ENCODE measurements around the gene MYD88. TPM values are rescaled to one million over a fixed set of nuclear protein-coding genes. Genes with fewer than 3 reads are reported as not detected.

The MYD88 gene
- total RNA-seq, 1 donor from 2014 or later, result 55.8 TPM

- Histone ChIP-seq H3K9me3 (ENCODE audit: insufficient read depth, low read depth, low read length) (no peaks in the 10 kb centered on the region), H3K79me2 (ENCODE audit: insufficient read depth, low read length) (no peaks in the 10 kb centered on the region), H3K27ac (ENCODE audit: low read depth, low read length) (no peak overlapping the region), H3K4me3 (ENCODE audit: insufficient read depth, low read depth, low read length) (no peak overlapping the region), H3K36me3 (ENCODE audit: insufficient read depth, low read length) (no peaks in the 10 kb centered on the region), H4K20me1 (ENCODE audit: insufficient read depth, low read length) (no peaks in the 10 kb centered on the region), H2AFZ (ENCODE audit: low read depth, low read length) (no peak overlapping the region), H3K4me2 (ENCODE audit: low read length) (no peak overlapping the region), H3K9ac (ENCODE audit: low read length) (no peak overlapping the region), H3K4me1 (ENCODE audit: insufficient read depth, low read length) (no peaks in the 10 kb centered on the region), H3K27me3 (ENCODE audit: insufficient read depth, low read length) (no peaks in the 10 kb centered on the region)
- FAIRE-seq, result no peak
- Mint-ChIP-seq H3K9me3 (ENCODE audit: unreplicated experiment) (no peaks in the 10 kb centered on the region), H3K4me3 (ENCODE audit: unreplicated experiment) (no peak overlapping the region), H3K36me3 (ENCODE audit: low read depth, unreplicated experiment) (peaks cover 4% of the 10 kb centered on the region), H3K27me3 (ENCODE audit: low read depth, unreplicated experiment) (peaks cover 14% of the 10 kb centered on the region), H3K4me1 (ENCODE audit: low read depth, unreplicated experiment) (no peaks in the 10 kb centered on the region), H3K27ac (ENCODE audit: unreplicated experiment) (no peak overlapping the region)
- DNase-seq (ENCODE audit: low read depth), result no peak
- no peak for TF ChIP-seq CTCF (IDR thresholded peaks at IDR 0.05; ENCODE audit: insufficient read depth, low read depth, low read length)
- TF ChIP-seq EZH2 (IDR thresholded peaks at IDR 0.05; ENCODE audit: insufficient read depth, low read length), result no peak
These were observed 28.0 kb upstream of the MYD88 start for GRCh38 chr3:38110314-38111050.

DNA sequence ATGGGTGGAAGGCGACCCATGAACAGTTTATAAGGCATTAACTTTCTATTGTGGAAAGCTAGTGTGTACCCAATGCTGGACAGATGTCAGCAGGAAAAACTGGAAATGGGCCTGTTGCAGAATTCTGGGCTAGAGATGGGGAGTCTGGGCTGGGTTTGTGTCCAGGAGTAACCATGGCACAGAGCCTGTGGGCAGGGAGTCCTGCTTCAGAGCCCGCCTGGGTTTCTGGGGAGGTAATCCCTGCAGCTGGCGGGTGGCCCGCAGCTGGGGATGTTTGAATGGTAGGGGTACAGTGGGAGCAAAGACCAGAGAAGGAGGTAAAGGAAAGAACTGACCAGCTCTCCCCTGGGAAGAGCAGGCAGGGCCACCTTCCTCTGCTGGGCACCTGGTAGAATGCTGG lies 27.3 kb upstream of the MYD88 start:
- Histone ChIP-seq H2AFZ (ENCODE audit: low read depth, low read length) (no peak overlapping the region), H3K9ac (ENCODE audit: low read length) (no peak overlapping the region), H3K36me3 (ENCODE audit: insufficient read depth, low read length) (no peaks in the 10 kb centered on the region), H4K20me1 (ENCODE audit: insufficient read depth, low read length) (no peaks in the 10 kb centered on the region), H3K27me3 (ENCODE audit: insufficient read depth, low read length) (no peaks in the 10 kb centered on the region), H3K9me3 (ENCODE audit: insufficient read depth, low read depth, low read length) (no peaks in the 10 kb centered on the region), H3K4me3 (ENCODE audit: insufficient read depth, low read depth, low read length) (no peak overlapping the region), H3K79me2 (ENCODE audit: insufficient read depth, low read length) (no peaks in the 10 kb centered on the region), H3K4me2 (ENCODE audit: low read length) (no peak overlapping the region), H3K27ac (ENCODE audit: low read depth, low read length) (no peak overlapping the region), H3K4me1 (ENCODE audit: insufficient read depth, low read length) (no peaks in the 10 kb centered on the region)
- H3K27ac Mint-ChIP-seq (ENCODE audit: unreplicated experiment), result no peak overlapping the region
- peaks cover 21% of the 10 kb centered on the region for H3K27me3 Mint-ChIP-seq (ENCODE audit: low read depth, unreplicated experiment)
- peaks cover 7% of the 10 kb centered on the region for H3K36me3 Mint-ChIP-seq (ENCODE audit: low read depth, unreplicated experiment)
- no peaks in the 10 kb centered on the region for H3K4me1 Mint-ChIP-seq (ENCODE audit: low read depth, unreplicated experiment)
- no peak for TF ChIP-seq CTCF (IDR thresholded peaks at IDR 0.05; ENCODE audit: insufficient read depth, low read depth, low read length)
- no peak for TF ChIP-seq EZH2 (IDR thresholded peaks at IDR 0.05; ENCODE audit: insufficient read depth, low read length)
- no peak overlapping the region for H3K4me3 Mint-ChIP-seq (ENCODE audit: unreplicated experiment)
- FAIRE-seq (no peak), DNase-seq (ENCODE audit: low read depth) (no peak)
- H3K9me3 Mint-ChIP-seq (ENCODE audit: unreplicated experiment), result no peaks in the 10 kb centered on the region

- H3K9me3 Mint-ChIP-seq (ENCODE audit: unreplicated experiment), result no peaks in the 10 kb centered on the region
- FAIRE-seq, result no peak
These were observed 26.6 kb upstream of the MYD88 start for GRCh38 chr3:38111696-38112377.

More at GRCh38 chr3:38111696-38112377, 26.6 kb upstream of the MYD88 start:
- H3K36me3 Mint-ChIP-seq (ENCODE audit: low read depth, unreplicated experiment), result peaks cover 7% of the 10 kb centered on the region
- DNase-seq (ENCODE audit: low read depth), result no peak
- H3K27ac Mint-ChIP-seq (ENCODE audit: unreplicated experiment), result no peak overlapping the region
- H3K4me3 ChIP-seq (ENCODE audit: insufficient read depth, low read depth, low read length), result no peak overlapping the region
- H2AFZ ChIP-seq (ENCODE audit: low read depth, low read length), result no peak overlapping the region
- no peak overlapping the region for H3K4me3 Mint-ChIP-seq (ENCODE audit: unreplicated experiment)
- H3K79me2 ChIP-seq (ENCODE audit: insufficient read depth, low read length), result no peaks in the 10 kb centered on the region
- TF ChIP-seq EZH2 (IDR thresholded peaks at IDR 0.05; ENCODE audit: insufficient read depth, low read length) (no peak), CTCF (IDR thresholded peaks at IDR 0.05; ENCODE audit: insufficient read depth, low read depth, low read length) (no peak)
- H4K20me1 ChIP-seq (ENCODE audit: insufficient read depth, low read length), result no peaks in the 10 kb centered on the region
- H3K9ac ChIP-seq (ENCODE audit: low read length), result no peak overlapping the region
- no peaks in the 10 kb centered on the region for H3K27me3 ChIP-seq (ENCODE audit: insufficient read depth, low read length)
- H3K27ac ChIP-seq (ENCODE audit: low read depth, low read length), result no peak overlapping the region
- no peaks in the 10 kb centered on the region for H3K36me3 ChIP-seq (ENCODE audit: insufficient read depth, low read length)
- H3K4me2 ChIP-seq (ENCODE audit: low read length), result no peak overlapping the region
- peaks cover 21% of the 10 kb centered on the region for H3K27me3 Mint-ChIP-seq (ENCODE audit: low read depth, unreplicated experiment)
- H3K4me1 Mint-ChIP-seq (ENCODE audit: low read depth, unreplicated experiment), result no peaks in the 10 kb centered on the region
- no peaks in the 10 kb centered on the region for H3K4me1 ChIP-seq (ENCODE audit: insufficient read depth, low read length)
- no peaks in the 10 kb centered on the region for H3K9me3 ChIP-seq (ENCODE audit: insufficient read depth, low read depth, low read length)

All from astrocyte (in vitro differentiated cells and primary cell).